ENCODE results near the gene A4GALT. TPM values are rescaled to one million over a fixed set of nuclear protein-coding genes. Genes with fewer than 3 reads are reported as not detected.
A peak's percentile ranks its signal among the peaks of the same experiment; 100 is the strongest.
"Not testable (repeated sequence)": the region's sequence is repeated elsewhere in the genome, so short reads cannot be mapped to it uniquely, and the experiment has no call there.

A4GALT gene
- total RNA-seq, result 14.3 TPM

- ATAC-seq, result peak; percentile 36
Observed at GRCh38 chr22:42720263-42721044, at the start of gene A4GALT. Gene A4GALT (minus strand): TSS chr22:42720870. CDS start chr22:42693951, 26,919 bp downstream.

DNA sequence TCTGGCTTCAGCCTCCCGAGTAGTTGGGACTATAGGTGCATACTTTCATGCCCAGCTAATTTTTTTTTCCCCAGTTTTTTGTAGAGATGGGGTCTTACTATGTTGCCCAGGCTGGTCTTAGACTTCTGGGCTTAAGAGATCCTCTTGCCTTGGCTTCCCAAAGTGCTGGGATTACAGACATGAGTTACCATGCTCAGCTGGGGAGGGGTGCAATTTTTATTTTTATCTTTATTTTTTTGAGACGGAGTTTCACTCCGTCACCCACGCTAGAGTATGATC is 49.7 kb upstream of the A4GALT start:
- no peak for ATAC-seq

- ATAC-seq, result peak; percentile 53
Observed at GRCh38 chr22:42769574-42770447, 49.1 kb upstream of the A4GALT start.

- ATAC-seq, result peak; percentile 2
Observed at GRCh38 chr22:42769238-42769573, 48.5 kb upstream of the A4GALT start.

DNA sequence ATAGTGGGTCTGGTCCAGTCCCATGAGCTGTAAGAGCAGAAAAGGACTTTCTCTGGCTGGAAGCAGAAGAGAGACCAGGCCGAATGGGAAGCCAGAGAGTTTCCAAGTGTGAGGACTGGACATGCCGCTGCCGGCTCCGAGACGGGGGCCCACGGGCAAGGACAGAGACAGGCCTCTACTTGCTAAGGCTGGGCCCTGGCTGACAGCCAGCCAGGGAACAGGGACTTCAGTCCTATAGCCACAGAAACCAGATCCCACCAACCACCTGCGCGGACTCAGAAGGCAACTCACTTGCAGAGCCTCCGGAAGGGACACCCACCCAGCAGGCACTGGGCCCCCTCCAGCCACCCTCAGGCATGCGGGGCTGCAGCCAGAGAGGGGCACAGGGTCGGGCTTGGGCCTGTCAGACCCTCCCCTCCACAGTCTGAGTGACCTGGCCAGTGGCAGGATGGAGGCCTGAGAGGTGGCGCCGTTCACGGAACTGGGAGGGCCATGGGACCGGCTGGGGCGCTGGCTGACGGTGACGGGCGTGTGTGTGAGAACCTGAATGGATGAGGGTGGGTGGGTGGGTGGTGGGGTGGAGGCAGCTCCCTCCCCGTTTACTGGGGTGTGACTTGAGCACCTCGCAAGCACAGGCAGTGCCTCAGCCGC is 47.8 kb upstream of the A4GALT start:
- ATAC-seq, result no peak

- ATAC-seq, result no peak
Observed at GRCh38 chr22:42766860-42767259, 46.2 kb upstream of the A4GALT start.

DNA sequence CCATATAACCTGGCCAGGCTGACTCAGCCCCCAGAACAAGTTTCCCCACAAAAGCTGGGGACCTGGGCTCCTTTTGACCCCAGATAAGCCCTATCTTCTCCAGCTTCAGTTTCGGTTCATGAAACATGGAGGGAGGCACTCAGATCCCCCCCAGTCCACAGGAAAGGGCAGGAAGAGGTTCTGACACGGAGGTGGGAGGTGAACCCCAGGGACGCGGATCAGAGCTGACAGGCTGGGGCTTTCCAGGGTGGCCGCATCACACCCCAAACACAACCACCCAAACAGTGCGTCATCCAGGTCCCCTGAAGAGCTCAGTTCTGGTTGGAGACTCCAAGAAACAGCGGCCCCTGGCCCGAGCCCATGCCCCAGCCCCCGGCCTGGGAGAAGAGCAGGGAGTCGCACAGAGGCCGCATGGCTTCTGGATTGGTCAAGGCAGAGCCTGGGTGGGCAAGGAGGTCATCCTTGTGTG is 44.3 kb upstream of the A4GALT start:
- ATAC-seq, result peak; percentile 5

- ATAC-seq, result no peak
Observed at GRCh38 chr22:42763965-42764480, 43.4 kb upstream of the A4GALT start.

DNA sequence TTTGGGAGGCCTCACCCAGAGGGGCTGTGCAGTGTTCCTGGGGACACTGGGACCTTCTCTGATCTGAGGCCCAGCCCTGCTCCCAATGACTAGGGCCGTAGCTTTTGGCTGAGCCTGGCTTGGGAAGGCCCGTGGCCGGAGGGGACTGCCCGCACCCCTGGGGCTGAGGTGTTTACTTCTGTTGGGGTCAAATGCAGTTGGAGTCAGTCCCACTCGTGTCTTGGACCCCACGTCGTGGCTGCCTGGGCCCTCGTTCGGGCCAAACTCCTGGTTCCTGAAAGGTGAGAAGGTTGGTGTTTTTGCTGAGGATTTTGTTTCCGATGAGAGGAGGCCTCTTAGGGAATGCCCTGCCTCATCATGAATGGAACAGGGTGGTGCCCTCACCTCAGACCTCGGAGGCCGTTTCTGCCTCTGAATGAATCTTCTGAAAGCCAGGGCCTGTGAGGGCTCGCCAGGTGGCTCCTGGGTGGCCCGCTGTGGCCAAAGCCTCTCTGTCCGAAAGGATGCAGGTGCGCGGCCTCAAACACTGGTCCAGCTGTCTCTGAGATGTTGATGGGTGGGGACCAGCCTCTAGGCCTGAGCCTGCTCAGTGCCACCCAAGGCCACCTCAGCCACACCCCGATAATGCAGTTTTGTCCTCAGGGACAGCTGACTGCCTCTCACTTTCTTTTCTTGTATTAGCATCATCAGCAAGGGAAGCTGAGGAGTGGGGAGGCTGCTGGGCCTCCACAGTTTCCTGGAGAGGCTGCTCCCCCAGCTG is 40.3 kb upstream of the A4GALT start:
- ATAC-seq, result no peak

GRCh38 chr22:42758931-42759629 is 38.4 kb upstream of the A4GALT start:
- no peak for ATAC-seq

GRCh38 chr22:42755553-42755952 is 34.9 kb upstream of the A4GALT start:
- peak; percentile 54 for ATAC-seq

GRCh38 chr22:42755121-42755520 is 34.5 kb upstream of the A4GALT start:
- not testable (repeated sequence) for ATAC-seq

GRCh38 chr22:42754658-42755057 is 34.0 kb upstream of the A4GALT start:
- ATAC-seq, result peak; percentile 76

GRCh38 chr22:42752912-42753311 is 32.2 kb upstream of the A4GALT start:
- no peak for ATAC-seq

DNA sequence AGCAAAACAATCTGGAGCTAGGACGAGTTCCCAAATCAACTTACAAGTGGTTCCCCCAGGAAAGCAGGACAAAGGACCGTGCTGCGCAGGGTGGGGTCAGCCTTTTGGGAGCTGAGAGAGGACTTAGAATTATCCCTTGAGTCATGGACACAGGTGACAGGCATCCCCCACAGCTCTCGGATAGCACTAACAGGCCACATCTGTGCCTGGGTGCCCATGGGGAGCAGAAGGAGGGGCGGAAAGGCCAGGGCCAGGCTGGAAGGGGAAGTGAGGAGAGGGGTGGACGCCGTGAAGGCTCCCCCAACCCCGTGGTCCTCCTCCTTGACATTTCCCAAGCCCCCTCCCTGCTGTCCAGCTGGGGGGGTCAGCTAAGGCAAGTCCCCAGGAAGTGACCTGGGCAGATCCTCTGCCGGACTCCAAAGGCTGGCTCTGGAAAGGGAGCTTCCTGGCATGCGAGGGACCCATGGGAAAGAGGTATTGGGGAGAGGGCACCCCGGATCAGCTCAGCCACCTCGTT is 31.6 kb upstream of the A4GALT start:
- ATAC-seq, result no peak

DNA sequence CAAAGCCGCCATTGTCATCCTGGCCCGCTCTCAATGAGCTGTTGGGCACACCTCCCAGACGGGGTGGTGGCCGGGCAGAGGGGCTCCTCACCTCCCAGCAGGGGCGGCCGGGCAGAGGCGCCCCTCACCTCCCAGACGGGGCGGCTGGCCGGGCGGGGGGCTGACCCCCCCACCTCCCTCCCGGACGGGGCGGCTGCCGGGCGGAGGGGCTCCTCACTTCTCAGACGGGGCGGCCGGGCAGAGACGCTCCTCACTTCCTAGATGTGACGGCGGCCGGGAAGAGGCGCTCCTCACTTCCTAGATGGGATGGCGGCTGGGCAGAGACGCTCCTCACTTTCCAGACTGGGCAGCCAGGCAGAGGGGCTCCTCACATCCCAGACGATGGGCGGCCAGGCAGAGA is 29.8 kb upstream of the A4GALT start:
- ATAC-seq, result not testable (repeated sequence)

DNA sequence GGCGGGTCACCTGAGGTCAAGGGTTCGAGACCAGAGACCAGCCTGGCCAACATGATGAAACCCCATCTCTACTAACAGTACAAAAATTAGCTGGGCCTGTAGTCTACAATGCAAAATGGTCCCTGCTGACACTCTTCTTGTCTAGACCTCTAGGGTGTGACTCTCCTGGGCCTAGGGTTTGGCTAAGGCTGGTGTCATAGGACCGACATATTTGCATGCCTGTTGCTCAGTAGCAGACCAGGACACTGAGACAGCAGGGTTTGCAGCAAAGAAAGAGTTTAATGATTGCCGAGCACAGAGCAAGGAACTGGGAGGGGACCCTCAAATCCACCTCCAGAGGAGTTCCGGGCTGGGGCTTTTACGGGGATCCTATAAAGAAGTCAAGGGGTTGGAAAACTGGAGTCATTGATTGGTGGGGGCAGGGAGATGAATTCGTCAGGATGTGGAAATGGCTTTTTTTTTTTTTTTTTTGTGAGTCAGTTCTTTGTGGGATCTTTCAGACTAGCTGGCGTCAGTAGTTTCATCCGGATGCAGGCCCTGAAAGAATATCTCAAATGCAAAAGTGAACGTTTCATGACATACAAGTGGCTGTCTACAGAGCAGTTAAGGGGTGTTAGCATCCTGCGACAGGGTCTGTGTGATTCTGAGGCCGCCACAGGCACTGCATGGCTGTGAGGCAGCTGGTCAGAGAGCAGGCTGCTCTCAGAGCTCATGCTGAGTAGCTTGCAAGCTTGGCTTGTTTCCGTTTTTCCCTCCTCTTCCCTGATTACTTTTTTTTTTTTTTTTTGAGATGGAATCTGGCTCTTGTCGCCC is 27.2 kb upstream of the A4GALT start:
- no peak for ATAC-seq

DNA sequence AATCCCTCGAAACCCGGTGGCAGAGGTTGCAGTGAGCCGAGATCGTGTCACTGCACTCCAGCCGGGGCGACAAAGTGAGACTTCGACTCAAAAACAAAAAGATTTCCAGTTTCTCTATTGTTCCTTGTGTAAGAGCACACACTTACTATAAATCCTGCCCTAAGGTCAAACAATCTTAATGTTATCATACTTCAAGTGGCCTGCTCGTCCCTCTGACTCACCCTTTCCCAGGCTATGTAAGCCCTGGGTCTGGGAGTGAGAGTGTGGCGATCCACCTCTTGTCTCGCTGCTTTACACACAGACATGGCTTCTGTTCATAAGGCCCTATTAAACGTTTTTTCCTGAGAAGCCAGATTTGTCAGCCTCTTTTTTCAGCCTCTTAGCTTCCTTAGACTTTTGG is 24.4 kb upstream of the A4GALT start:
- ATAC-seq, result no peak

DNA sequence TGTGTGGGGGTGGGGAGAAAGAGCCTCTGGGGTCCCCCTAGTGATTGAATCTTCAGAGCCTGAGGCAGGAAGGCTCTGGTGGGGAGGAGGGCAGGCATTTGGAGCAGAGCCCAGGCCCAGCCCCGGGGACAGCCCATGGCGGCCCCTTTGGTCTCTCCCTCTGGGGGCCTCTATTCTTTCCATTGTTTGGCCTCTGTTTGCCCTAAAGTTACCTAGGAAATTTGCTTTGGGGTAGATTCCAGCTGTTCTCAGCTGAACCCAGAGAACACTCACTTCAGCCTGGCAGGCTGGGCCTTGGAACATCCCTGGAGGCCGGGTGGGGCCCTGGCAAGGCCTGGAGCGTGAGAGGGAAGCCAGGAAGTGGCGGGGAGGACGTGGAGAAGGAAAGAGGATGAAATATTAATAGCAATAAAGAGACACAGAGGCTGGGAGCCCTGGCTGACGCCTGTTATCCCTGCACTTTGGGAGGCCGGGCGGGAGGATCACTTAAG is 22.9 kb upstream of the A4GALT start:
- ATAC-seq, result peak; percentile 66

- ATAC-seq, result no peak
Observed at GRCh38 chr22:42742940-42743339, 22.3 kb upstream of the A4GALT start.

Data from esophagus mucosa (tissue), 1 donor.